HG03103 (cell line): ENCODE measurements around the gene FGF5.
"Not testable (repeated sequence)": the region's sequence is repeated elsewhere in the genome, so short reads cannot be mapped to it uniquely, and the experiment has no call there.

ENCODE experiments used
- ATAC-seq: cut with Tn5 transposase; IDR thresholded peaks from one replicate; pipeline ENCODE4 v1.9.1; 2021; ENCODE audit warnings: low read depth; ENCODE audit not compliant: unreplicated experiment

The FGF5 gene, protein sequence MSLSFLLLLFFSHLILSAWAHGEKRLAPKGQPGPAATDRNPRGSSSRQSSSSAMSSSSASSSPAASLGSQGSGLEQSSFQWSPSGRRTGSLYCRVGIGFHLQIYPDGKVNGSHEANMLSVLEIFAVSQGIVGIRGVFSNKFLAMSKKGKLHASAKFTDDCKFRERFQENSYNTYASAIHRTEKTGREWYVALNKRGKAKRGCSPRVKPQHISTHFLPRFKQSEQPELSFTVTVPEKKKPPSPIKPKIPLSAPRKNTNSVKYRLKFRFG

DNA sequence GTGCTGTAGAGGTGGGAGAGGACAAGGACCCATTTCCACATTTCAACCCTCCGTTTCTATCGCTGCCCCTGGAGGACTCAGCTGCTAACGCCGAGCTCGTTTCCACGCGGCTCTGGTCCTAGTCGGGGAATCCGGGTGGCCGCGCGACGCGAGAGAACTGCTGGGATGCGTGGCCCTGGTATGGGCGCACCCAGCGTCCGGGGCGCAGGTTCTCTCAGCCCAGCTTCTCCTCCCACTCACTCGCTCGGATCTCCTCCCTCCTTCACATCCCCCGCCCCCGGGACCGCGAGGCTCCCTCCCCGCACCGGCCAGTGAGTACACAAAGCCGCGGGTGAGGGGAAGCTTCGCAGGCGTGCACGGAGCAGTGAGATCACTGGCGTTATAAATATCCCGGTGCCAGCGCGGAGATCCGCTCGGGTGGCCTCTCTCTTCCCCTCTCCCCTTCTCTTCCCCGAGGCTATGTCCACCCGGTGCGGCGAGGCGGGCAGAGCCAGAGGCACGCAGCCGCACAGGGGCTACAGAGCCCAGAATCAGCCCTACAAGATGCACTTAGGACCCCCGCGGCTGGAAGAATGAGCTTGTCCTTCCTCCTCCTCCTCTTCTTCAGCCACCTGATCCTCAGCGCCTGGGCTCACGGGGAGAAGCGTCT lies at the start of gene FGF5:
Gene FGF5 (plus strand): TSS at position 412 of the 649 bp plus-strand sequence. CDS start 161 bp downstream, at position 573.
- ATAC-seq: no peak

DNA sequence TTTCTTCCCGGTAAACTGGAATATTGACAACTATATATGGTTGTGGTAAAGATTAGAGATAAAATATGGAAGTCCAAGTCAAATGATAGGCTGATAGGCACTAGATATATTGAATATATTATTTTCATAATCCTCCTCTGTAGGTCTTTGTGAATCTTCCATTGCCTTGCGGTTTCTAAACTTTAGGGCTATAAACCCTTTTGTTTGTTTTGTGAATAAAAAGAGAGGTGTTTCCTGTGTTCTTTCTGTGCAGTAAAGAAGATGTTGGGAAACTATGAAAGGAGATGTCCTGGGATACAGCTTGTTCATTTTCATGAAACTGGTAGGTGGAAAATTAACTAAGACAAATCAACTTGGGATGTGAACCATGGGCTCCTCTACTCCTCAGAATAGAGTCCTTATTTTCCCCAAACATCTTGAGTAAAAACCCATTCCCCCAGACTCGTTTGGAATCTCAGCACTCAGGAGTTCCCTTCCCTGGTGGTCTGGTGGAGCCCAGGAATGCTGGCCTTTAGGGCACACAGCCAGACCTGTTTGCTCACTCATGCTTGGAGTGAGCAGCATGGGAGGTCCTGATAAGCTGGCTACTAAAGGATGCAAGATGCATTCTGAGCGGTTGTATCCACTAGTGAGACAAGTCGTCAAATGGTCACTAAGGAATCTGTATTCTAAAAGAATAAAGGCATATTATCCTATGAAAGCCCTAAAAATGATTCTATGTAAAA lies 47.0 kb upstream of the FGF5 start:
- ATAC-seq: no peak

DNA sequence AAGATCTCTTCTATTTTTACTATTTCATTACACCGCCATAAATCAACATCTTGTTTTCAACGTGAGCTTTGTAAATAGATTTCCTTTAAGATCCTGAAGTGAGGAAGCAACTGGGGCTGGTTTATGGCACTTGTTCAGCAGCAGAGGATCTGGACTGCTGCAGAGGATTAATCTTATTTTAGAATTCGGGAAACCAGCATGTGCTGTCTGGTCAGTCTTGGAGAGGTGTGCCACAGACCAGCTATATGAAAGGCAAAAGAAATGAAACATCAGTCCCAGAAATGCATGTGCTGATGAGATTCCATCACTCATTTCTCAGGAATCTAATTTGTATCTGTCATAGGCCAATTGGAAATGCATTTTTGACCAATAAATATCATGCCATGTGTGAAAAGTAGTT lies 45.8 kb upstream of the FGF5 start:
- no peak for ATAC-seq

DNA sequence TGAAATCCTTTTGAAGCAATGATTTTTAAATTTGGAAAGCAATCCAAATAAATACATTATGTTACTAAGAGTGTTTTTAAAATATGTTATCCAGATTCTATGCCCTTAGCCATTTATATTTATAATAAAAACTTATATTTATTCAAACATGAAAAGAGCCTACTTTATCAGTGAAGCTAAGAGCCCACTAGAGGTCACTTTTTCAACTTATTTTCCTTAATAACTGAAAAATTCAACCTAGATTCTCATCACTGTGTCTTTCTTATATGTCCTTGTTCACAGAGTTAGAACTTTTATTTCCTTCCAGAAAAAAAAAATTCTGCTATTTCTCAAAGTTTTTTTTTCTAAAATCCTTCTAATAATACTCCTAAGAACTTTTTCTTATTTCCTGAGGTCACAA lies 45.3 kb upstream of the FGF5 start:
- no peak for ATAC-seq

DNA sequence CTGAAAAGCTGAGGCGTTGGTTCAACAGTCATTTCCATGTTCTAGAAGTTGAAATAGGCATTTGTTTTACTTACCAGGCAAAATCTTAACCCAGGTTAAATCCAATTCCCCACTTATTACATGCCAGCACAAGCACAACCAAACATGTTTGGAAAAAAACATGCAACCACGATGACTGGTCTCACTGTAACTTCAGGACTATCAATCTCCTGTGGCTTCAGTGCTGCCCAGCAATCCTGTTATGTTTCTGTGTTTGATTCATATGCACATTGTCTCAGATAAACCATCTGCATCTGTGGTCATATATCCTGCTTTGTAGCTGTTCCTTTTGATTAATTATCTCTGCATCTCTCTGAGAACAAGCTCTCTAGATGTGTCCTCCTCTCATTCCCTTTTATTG lies 40.9 kb upstream of the FGF5 start:
- no peak for ATAC-seq

DNA sequence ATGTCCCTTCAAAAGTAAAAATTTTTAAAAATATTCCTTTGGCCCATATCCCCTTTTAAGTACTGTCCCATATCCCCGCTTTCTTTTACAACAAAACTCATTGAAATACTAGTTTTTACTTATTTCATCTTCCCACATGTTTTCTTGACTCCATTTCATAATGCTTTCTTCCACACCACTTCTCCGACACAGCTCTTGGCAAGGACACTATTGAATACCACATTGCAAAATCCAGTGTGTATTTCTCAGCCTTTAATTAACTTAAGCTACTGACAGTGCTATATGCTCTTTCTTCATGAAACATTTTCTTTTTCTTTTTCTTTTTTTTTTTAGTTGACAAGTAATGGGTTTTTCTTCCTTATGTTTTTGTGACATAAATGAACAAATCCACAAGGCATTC lies 40.4 kb upstream of the FGF5 start:
- ATAC-seq: no peak

DNA sequence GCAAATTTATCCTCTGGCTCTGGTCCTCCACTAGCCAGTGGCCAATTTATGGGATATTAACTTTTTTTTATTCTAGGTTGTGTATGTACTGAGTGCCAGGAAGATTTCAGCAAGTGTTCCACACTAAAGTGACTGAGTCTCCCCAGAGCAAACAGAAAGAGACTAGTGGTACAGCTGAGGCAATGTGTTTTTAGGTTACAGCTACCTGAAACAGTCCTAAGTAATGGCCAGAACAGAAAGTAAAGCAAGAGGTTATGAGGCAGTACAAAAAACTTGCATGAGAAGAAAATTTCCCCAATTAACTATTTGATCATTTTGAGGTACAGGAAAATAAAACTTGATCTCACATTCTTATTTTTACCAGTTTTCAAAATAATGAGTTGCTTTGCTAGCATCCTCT lies 38.0 kb upstream of the FGF5 start:
- no peak for ATAC-seq

DNA sequence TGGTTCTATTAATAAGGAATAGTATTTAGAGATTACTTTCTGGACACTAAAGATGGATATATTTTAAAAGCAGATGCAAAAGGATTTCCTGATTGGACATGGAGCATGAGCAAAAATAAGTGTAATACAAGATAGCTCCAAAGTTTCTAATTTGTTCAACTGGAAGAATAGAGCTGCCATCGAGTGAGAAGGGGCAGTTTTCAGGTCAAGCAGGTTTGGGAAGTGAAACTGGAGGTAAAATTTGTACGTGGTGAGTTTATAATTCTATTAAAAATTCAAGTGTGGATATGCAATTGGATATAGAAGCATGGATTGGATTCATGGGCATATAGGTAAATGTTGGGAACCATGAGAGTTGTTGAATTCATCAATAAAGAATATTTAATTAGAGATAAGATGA lies 37.3 kb upstream of the FGF5 start:
- ATAC-seq: no peak

DNA sequence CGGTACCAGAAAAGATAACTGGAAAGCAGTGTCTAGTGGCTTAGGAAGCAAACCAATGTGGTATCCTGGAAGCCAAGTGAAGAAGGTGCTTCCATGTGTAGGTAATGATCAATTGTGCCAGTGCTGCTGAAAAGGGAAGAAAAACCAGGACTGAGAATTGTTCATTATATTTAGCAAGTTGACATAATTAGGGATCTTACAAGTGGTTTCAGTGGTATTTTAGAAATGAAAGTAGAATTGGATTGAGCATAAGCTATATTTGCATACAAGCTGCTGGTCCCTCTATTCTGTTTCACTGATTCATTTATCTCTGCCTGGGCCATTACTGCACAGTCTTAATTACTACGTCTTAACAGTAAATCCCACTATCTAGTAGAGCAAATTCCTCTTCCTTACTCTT lies 36.9 kb upstream of the FGF5 start:
- ATAC-seq: peak; percentile 88

DNA sequence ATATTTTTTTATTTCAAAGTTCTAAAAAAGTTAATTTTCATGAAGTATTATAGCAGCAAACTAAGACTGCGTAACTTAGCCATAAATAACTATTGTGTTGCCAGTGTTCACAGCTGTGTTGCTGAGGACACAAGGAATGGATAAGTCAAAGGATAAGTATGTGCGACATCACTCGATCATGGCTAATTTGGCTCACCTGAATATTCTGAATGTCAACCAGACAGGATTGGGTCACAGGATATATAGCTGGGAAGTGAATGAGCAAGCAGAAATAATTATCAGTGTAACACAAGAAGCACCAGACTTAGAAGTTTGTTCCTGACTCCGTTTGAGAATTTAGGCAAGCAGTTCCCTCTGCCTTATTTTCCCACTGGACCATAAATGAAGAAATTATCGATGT lies 35.3 kb upstream of the FGF5 start:
- ATAC-seq: no peak

DNA sequence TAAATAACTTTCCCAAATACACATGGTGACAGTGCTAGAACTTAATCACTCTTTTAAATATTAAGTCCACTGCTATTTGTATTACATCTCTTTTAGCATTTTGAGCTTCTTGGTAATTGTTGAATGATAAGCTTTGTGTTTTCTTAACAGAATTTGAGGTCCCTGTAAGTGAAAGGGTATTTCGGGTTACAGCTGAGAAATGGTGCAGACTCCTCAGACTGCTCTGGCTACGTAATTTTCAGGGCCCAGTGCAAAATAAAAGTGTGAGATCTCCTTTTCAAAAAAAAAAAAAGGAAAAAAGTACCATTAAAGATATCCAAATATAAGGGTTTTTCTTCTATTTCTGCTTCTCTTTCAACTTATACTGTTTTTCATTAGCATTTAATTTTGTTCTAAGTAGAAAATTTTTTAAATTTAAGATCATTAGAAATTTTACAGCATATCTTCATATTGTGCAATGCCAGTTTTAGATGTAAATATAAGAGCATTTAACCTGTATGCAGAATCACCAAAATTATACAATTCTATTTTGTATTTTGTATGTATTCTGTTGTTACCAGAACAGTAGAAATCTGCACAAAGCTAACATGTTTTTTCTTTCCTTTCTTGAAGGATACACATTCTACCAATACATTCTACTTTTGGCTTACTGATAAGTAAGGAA lies 33.6 kb upstream of the FGF5 start:
- no peak for ATAC-seq

DNA sequence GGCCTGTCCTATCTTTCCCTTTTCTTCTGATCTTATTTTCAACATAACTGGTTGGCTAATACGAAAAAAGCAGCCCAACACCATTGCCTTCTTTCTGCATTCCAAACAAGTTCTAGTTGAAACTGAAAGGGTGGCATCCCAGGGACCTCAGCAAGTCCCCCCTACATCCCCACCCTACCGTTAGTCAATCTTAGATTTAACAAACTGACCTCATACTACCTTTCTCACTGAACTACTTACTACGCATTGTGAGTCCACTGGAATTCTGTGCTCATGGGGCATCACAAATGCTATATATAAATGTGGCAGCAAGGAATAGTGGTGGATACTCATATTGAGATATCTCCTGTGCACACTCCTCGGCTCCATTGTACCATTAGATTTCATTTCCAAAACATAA lies 33.1 kb upstream of the FGF5 start:
- ATAC-seq: no peak

DNA sequence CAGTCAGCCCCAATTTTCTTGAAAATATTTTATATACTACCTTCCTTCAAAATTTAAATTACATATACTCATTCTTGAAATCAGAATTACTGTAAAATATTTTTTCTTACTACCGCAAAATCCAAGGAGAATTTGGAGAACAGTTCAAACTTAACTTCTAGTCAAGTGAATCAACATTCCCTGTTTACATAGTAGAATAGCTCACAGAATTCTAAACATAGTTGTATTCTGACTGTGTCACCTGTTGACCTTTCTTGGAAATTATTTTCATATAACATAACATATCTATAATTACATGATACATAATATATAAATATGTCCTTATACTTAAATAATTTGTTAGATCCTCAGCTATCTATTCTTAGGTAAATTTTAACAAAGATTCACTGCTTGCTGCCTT lies 31.0 kb upstream of the FGF5 start:
- no peak for ATAC-seq

DNA sequence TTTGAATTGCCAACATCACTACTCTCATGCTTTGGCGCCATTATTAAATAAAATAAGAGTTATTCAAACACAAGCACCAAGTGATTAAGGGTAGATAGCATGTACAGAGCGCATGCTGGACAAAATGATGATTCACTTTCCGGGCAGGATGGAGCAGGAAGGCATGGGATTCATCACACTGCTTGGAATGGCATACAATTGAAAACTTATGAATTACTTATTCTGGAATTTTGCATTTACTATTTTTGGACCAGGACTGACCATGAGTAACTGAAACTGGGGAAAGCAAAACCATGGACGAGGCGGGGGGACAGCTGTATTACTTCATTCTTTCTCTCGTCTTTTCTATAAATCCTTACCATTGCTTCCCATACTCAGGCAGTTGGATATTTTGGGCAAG lies 28.5 kb upstream of the FGF5 start:
- ATAC-seq: no peak

DNA sequence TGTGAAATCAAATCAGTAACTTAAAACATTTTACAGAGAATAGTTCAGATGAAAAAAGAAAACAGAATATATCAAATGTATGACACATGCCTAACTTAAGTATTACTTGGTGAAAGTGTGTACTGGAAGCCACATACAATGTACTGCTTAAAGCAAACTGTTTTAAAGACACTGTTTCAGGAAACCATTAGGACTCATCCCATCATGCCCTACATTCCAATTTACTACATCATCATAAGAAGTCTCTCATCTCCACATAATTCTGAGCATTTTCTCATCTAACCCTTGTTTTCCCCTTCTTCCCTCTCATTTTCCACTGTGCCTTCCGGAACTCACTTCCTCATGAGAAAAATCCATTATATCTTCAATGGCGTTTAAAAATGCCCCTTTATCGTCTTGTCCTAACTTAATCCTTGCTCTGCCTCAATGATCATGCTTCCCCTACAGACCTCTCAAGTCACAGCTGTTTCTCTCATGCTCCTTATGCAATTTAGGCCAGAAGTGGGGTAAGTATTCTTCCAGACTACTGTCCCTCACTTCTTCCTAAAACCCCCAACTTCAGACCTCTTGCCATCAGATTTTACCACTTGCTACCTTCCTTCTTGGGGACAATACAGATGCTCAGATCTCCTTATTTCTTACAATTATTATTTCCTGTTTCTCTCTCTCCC lies 26.8 kb upstream of the FGF5 start:
- no peak for ATAC-seq

DNA sequence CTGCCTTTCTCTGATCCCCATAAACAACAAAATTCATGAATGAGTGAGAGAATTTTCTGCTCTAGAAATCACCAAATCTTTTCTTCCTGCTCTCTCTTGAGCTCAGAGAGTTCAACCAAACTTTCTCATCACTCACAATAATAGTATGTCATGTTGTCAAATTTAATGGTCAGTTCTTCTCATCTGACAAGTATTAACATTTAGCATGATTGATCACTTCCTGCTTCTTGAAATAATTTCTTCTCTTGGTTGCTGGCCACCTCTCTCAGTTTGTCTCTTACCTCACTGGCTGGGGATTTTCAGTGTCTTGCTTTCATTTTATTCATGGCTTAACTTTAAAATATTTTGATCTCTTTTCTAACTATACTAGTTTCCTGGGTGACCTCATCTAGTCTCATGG lies 25.5 kb upstream of the FGF5 start:
- ATAC-seq: no peak

DNA sequence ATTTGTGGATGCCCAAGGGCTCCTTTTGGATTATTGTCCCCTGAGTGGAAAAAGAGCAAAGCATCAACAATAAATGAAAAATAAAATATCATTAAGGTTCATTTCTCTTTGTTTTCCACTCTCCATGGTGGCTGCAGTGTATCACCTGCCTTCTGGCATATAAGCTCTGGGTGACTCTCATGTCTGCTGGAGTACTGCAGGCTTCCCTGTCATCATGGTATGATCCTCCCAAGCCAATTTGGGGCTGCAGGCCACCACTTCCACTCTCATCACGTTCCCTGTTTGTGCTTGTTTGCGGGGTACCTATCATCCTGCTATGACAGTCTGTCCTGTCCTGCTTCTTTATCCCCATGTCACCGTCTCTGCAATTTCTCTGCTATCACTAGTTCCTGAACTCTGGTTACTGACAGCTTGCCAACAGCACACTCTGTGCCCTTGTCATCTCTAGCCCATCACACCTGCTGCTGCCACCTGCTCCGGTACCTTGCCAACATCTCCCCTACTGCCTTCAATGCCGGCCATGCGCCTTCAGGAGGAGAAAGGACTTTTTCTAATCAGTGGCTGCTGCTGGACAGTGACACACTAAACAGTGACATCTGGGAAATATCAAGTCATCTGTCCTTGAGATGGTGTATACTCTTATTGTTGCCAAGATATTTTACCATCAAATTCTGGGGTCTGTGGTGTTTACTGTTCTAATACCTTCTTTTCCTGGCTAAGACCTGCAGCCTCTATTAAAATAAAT lies 23.0 kb upstream of the FGF5 start:
- ATAC-seq: no peak

DNA sequence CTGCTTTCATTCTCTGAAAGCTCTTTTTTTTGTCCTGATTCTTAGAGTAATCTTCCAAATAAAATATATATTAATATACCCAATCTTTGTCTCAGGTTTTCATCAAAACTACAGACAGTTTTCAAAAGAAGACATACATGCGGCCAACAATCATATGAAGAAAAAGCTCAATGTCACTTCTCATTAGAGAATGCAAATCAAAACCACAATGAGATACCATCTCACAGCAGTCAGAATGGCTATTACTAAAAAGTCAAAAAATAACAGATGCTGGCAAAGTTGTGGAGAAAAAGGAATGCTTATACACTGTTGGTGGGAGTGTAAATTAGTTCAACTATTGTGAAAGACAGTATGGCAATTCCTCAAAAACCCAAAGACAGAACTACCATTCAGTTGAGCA lies 19.0 kb upstream of the FGF5 start:
- not testable (repeated sequence) for ATAC-seq

DNA sequence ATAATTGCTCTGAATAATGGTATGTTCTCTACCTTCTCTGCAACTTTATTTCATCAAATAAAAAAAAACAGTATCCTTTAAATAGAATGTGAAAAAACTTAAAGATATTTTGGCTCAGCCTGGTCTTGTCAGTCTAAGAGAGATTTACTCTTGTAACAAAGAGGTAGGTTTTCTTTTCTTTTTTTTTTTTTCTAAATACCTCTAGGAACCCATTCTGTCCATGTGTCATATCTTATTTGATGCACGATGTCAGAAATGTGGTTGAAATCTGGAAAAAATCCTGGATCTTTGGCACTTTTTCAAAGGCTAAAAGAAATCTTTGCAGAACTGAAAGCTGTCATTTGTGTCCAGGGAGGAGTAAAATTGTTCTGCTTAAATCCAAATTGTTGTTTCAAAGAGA lies 17.3 kb upstream of the FGF5 start:
- no peak for ATAC-seq

DNA sequence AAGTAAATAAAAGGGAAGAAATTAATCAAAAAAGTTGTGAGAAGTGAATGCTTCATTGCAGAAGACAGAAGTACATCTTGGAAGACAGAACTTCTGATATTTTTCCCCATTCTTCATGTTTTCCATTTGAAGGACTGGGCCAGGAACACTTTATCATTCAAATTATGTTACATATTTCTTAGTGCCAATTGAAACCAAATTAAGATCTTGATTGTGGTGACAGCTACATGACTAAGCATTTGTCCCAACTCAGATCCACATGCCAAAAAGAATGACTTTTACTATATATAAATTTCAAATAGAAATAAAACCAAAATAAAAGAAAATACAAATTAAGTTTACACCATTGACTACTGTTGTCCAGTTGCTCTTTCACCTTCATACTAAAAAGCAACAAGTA lies 14.0 kb upstream of the FGF5 start:
- no peak for ATAC-seq
